HCT116 (cell line): ENCODE measurements around the gene KRT39. TPM values are rescaled to one million over a fixed set of nuclear protein-coding genes. Genes with fewer than 3 reads are reported as not detected.
A peak's percentile ranks its signal among the peaks of the same experiment; 100 is the strongest.

Experiments used
- ATAC-seq: fragments of 200-7000 bp; cut with Tn5 transposase; 2 replicates; pipeline ENCODE4 v1.9.1; 2020; ENCODE audit warnings: mild to moderate bottlenecking, moderate library complexity
- BruUV-seq: library from RNA; stranded (reverse); fragments of 400-500 nt; replicated peaks from 2 replicates; lab custom pipeline; 2021; lab: Mats Ljungman, UMichigan
- CTCF ChIA-PET: fragments of 300-600 bp; sonication (Branson Sonifier 250); formaldehyde crosslinking; loops from one replicate; lab custom pipeline; 2021; ENCODE audit warnings: antibody characterized with exemption; lab: Charles Lee
- POLR2A ChIA-PET: fragments of 300-600, 350-600 bp; sonication (Branson Sonifier 250); formaldehyde crosslinking; loops from one replicate; lab custom pipeline; 2021; ENCODE audit warnings: antibody characterized with exemption; lab: Charles Lee
- RAD21 ChIA-PET, 2 experiments: fragments of 300-600 bp; sonication (Branson Sonifier 250); formaldehyde crosslinking; loops; one replicate each; lab custom pipeline; 2023; ENCODE audit warnings: low total read pairs in 2 of 2; ENCODE audit not compliant: uncharacterized antibody in 2 of 2, unreplicated experiment in 2 of 2, low non-redundant PET in 1 of 2; lab: Charles Lee
- DNase-seq: peaks from one replicate; pipeline ENCODE4 v3.0.0-alpha.2; 2010; ENCODE audit warnings: low read depth, low spot score
- H2AFZ ChIP-seq: fragments of 200-600 bp; shearing (Covaris generic), sonication (generic); 2 replicates; pipeline ENCODE4 v1.6.1; 2017; ENCODE audit warnings: low read depth, mixed run types, mixed read lengths, antibody characterized with exemption, low read length; ENCODE audit not compliant: poor library complexity, severe bottlenecking
- H3K27ac ChIP-seq: 2 replicates; pipeline ENCODE4 v1.5.1; 2012; ENCODE audit warnings: low read depth, low read length
- H3K27me3 ChIP-seq: fragments of 200-600 bp; sonication (generic); 2 replicates; pipeline ENCODE4 v1.6.1; 2016; ENCODE audit warnings: mixed run types, low read length, mixed read lengths; ENCODE audit not compliant: insufficient read depth
- H3K36me3 ChIP-seq, 2 experiments: fragments of 200-500 bp in 1 of 2; fragments of 200-600 bp in 1 of 2; sonication (Bioruptor generic) in 1 of 2; sonication (generic) in 1 of 2; 2 replicates each; pipeline versions ENCODE4 v1.5.1 to v1.6.1; 2014 to 2016; ENCODE audit warnings: low read length in 2 of 2, inconsistent platforms in 1 of 2, mixed read lengths in 1 of 2, mixed run types in 1 of 2; ENCODE audit not compliant: insufficient read depth in 2 of 2, control insufficient read depth in 1 of 2
- H3K4me1 ChIP-seq, 2 experiments: fragments of 200-600 bp in 1 of 2; sonication (generic) in 1 of 2; 2 replicates each; pipeline versions ENCODE4 v1.5.1 to v1.6.1; 2012 to 2017; ENCODE audit warnings: low read length in 2 of 2, inconsistent platforms in 1 of 2, mild to moderate bottlenecking in 1 of 2, mixed read lengths in 1 of 2, mixed run types in 1 of 2, moderate library complexity in 1 of 2; ENCODE audit not compliant: insufficient read depth in 2 of 2, control insufficient read depth in 1 of 2
- H3K4me2 ChIP-seq: fragments of 200-600 bp; sonication (generic); 2 replicates; pipeline ENCODE4 v1.6.1; 2017; ENCODE audit warnings: mixed run types, low read length, mixed read lengths
- H3K4me3 ChIP-seq, 2 experiments: fragments of 200-600 bp in 1 of 2; sonication (generic) in 1 of 2; replicated peaks in 1 of 2; 2 replicates each; pipeline ENCODE4 v1.5.1; 2011 to 2016; ENCODE audit warnings: low read length in 2 of 2, control low read depth in 1 of 2, low read depth in 1 of 2, mild to moderate bottlenecking in 1 of 2, mixed read lengths in 1 of 2, mixed run types in 1 of 2
- H3K79me2 ChIP-seq: fragments of 200-600 bp; sonication (generic); 2 replicates; pipeline ENCODE4 v1.6.1; 2017; ENCODE audit warnings: mild to moderate bottlenecking, mixed run types, low read length, moderate library complexity, mixed read lengths; ENCODE audit not compliant: insufficient read depth
- H3K9ac ChIP-seq: fragments of 200-600 bp; sonication (generic); 2 replicates; pipeline ENCODE4 v1.6.1; 2016; ENCODE audit warnings: low read length, mixed read lengths
- H3K9me2 ChIP-seq: fragments of 200-600 bp; sonication (generic), shearing (Covaris generic); 2 replicates; pipeline ENCODE4 v1.6.1; 2017; ENCODE audit warnings: mixed run types, mild to moderate bottlenecking, moderate library complexity; ENCODE audit not compliant: insufficient read depth
- H3K9me3 ChIP-seq, 2 experiments: fragments of 200-500 bp in 1 of 2; fragments of 200-600 bp in 1 of 2; sonication (Bioruptor generic) in 1 of 2; sonication (generic) in 1 of 2; 2 replicates each; pipeline ENCODE4 v1.6.1; 2014 to 2017; ENCODE audit warnings: low read length in 2 of 2, mixed read lengths in 2 of 2, inconsistent platforms in 1 of 2, low read depth in 1 of 2, mild to moderate bottlenecking in 1 of 2, mixed run types in 1 of 2, moderate library complexity in 1 of 2; ENCODE audit not compliant: control insufficient read depth in 1 of 2, insufficient read depth in 1 of 2
- H4K20me1 ChIP-seq: fragments of 200-600 bp; sonication (generic), shearing (Covaris generic); 2 replicates; pipeline ENCODE4 v1.6.1; 2017; ENCODE audit warnings: mixed run types, mild to moderate bottlenecking, moderate library complexity; ENCODE audit not compliant: insufficient read depth
- CBX3 ChIP-seq: IDR thresholded peaks from 2 replicates; pipeline ENCODE4 v1.6.1; 2012; ENCODE audit warnings: low read depth
- EGR1 ChIP-seq: IDR thresholded peaks from 2 replicates; pipeline ENCODE4 v1.6.1; 2012; ENCODE audit warnings: low read depth
- ELF1 ChIP-seq: IDR thresholded peaks from 2 replicates; pipeline ENCODE4 v1.6.1; 2012; ENCODE audit warnings: low read depth, borderline replicate concordance
- EZH2phosphoT487 ChIP-seq: fragments of 200-600 bp; IDR thresholded peaks from 2 replicates; pipeline ENCODE4 v1.6.1; 2018; ENCODE audit warnings: antibody characterized with exemption, borderline replicate concordance
- SRF ChIP-seq: IDR thresholded peaks from 2 replicates; pipeline ENCODE4 v1.6.1; 2012; ENCODE audit warnings: low read depth
- YY1 ChIP-seq: IDR thresholded peaks from 2 replicates; pipeline ENCODE4 v1.6.1; 2011; ENCODE audit warnings: low read length, low read depth, moderate library complexity, mild to moderate bottlenecking; ENCODE audit not compliant: insufficient replicate concordance; ENCODE audit errors: extremely low read depth
- ZFX ChIP-seq: fragments of 450-650 bp; IDR thresholded peaks from 2 replicates; pipeline ENCODE4 v1.6.1; 2017
- intact Hi-C: fragments of 100-400 bp; cut with micrococcal nuclease; formaldehyde crosslinking; loops from 2 replicates; pipeline ENCODE4 v1.10.0; 2022
- total RNA-seq: library from RNA; stranded (reverse); gene quantifications from one replicate; pipeline ENCODE4 v1.2.1, GENCODE V29; 2021; ENCODE audit not compliant: unreplicated experiment
- TF ChIP-seq, protein P1 (sequence below): IDR thresholded peaks from 2 replicates; pipeline ENCODE4 v1.6.1; 2011; ENCODE audit warnings: mild to moderate bottlenecking, low read length, moderate library complexity; ENCODE audit not compliant: insufficient replicate concordance; ENCODE audit errors: extremely low read depth
- TF ChIP-seq, protein P2 (sequence below), 3 experiments: fragments of 200-600 bp in 1 of 3; sonication (generic) in 1 of 3; IDR thresholded peaks in 2 of 3; conservative IDR thresholded peaks in 1 of 3; 2 replicates each; pipeline ENCODE4 v1.5.1; 2012 to 2017; ENCODE audit warnings: low read depth in 2 of 3, low read length in 2 of 3, antibody characterized with exemption in 1 of 3, borderline replicate concordance in 1 of 3, control low read depth in 1 of 3, mild to moderate bottlenecking in 1 of 3, mixed read lengths in 1 of 3, mixed run types in 1 of 3, moderate library complexity in 1 of 3; ENCODE audit not compliant: insufficient read depth in 1 of 3

The KRT39 gene
- total RNA-seq, 1 experiment from 2014 or later, result not detected

DNA sequence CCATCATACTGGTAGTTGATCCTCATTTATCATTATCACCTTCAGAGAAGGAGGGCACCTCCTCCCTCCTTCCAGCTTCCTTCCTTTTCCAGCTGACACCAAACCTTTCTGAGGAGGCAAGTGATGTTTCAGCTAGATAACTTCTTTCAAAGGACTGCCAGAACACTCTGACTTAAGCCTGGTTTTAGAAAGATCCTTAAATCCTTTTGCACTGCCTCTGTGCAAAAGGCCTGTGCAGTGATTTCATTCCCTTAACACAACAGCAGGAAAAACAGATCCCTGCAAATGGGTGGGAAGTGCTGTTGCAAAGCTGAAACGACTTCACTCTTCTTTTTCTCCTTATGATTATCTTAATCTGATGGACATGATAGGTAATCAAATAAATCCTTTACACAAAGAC is 22.2 kb downstream of the KRT39 start:
- Histone ChIP-seq H3K27ac (no peak overlapping the region), H3K79me2 (no peaks in the 10 kb centered on the region), H2AFZ (peak overlapping the region; percentile 39), H3K9ac (no peak overlapping the region), H3K27me3 (no peaks in the 10 kb centered on the region), H4K20me1 (no peaks in the 10 kb centered on the region), H3K9me2 (no peaks in the 10 kb centered on the region), H3K36me3 (0 out of 4 replicates have a peak, but pooled peaks cover 0 to 10% of the 10 kb centered on the region in 2 experiments), H3K4me1 (peaks cover 16 to 57% of the 10 kb centered on the region in 2 experiments), H3K9me3 (peaks cover 0 to 4% of the 10 kb centered on the region in 2 experiments; a peak in 1 of 4 replicates), H3K4me3 (no peak overlapping the region), H3K4me2 (no peak overlapping the region)
- ChIA-PET RAD21 (no interaction called here), POLR2A (no interaction called here), CTCF (no interaction called here)
- no TSS peak for BruUV-seq
- ATAC-seq, result no peak
- no peak for DNase-seq
- intact Hi-C loops, result no loop called here
- TF ChIP-seq SRF, result no peak
- TF ChIP-seq ELF1, result no peak
- no peak for TF ChIP-seq YY1
- TF ChIP-seq, protein P1, sequence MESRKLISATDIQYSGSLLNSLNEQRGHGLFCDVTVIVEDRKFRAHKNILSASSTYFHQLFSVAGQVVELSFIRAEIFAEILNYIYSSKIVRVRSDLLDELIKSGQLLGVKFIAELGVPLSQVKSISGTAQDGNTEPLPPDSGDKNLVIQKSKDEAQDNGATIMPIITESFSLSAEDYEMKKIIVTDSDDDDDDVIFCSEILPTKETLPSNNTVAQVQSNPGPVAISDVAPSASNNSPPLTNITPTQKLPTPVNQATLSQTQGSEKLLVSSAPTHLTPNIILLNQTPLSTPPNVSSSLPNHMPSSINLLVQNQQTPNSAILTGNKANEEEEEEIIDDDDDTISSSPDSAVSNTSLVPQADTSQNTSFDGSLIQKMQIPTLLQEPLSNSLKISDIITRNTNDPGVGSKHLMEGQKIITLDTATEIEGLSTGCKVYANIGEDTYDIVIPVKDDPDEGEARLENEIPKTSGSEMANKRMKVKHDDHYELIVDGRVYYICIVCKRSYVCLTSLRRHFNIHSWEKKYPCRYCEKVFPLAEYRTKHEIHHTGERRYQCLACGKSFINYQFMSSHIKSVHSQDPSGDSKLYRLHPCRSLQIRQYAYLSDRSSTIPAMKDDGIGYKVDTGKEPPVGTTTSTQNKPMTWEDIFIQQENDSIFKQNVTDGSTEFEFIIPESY, result no peak
- TF ChIP-seq ZFX, result no peak
- no peak for TF ChIP-seq EZH2phosphoT487
- no peak for TF ChIP-seq CBX3
- no peak for TF ChIP-seq EGR1
- TF ChIP-seq, protein P2, sequence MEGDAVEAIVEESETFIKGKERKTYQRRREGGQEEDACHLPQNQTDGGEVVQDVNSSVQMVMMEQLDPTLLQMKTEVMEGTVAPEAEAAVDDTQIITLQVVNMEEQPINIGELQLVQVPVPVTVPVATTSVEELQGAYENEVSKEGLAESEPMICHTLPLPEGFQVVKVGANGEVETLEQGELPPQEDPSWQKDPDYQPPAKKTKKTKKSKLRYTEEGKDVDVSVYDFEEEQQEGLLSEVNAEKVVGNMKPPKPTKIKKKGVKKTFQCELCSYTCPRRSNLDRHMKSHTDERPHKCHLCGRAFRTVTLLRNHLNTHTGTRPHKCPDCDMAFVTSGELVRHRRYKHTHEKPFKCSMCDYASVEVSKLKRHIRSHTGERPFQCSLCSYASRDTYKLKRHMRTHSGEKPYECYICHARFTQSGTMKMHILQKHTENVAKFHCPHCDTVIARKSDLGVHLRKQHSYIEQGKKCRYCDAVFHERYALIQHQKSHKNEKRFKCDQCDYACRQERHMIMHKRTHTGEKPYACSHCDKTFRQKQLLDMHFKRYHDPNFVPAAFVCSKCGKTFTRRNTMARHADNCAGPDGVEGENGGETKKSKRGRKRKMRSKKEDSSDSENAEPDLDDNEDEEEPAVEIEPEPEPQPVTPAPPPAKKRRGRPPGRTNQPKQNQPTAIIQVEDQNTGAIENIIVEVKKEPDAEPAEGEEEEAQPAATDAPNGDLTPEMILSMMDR (IDR thresholded peaks at IDR 0.05 in 2 of 3, conservative IDR thresholded peaks at IDR 0.05 in 1 of 3; ENCODE audit: borderline replicate concordance in 1 of 3, insufficient read depth in 1 of 3, low read depth in 2 of 3, low read length in 2 of 3), result no peak
- TF ChIP-seq, all 23 proteins: peak for 0
